ENCODE measurements around the gene GATAD2A. TPM values are rescaled to one million over a fixed set of nuclear protein-coding genes. Genes with fewer than 3 reads are reported as not detected.

The GATAD2A gene
- total and polyA plus RNA-seq, 9 of the 15 experiments (the other 6 are each of a cell fraction or from before 2014, with no cell fraction given) = 2.4 to 226 (median 44.2) TPM

DNA sequence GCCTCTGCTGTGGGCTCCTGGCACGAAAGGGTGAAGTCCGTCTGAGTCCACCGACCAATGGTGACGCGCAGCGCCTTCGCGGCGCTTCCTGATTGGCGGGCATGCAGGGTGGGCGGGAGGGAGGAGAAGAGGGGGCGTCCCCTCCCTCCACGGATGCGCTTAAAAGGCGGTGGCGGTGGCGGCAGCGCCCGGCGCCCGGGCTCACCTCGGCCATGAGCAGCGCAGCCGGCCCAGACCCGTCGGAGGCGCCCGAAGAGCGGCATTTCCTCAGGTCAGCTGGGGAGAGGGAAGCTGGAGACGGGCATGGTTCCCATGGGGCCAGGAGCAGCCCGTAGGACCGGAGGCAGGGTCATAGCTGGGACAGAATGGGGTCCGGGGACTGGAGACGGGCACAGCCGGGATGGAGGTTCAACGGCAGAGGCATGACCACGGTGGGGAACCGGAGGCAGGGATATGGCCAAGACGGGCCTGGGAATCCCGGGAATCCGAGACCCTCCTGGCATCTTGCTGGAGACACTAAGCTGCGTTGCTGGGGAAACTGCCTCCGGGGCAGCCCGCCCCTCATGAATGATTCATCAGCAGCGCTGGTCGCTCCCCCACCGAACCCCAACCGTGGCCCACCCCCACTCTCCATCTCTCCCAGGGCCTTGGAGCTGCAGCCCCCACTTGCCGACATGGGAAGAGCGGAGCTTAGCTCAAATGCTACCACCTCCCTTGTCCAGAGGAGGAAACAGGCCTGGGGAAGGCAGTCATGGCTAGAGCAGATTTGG is 123.4 kb downstream of the GATAD2A start, which contains the start of gene YJEFN3:
Gene YJEFN3 (plus strand): TSS at position 191 of the 770 bp plus-strand sequence. CDS start 22 bp downstream, at position 213.
- TF ChIP-seq, protein P1, sequence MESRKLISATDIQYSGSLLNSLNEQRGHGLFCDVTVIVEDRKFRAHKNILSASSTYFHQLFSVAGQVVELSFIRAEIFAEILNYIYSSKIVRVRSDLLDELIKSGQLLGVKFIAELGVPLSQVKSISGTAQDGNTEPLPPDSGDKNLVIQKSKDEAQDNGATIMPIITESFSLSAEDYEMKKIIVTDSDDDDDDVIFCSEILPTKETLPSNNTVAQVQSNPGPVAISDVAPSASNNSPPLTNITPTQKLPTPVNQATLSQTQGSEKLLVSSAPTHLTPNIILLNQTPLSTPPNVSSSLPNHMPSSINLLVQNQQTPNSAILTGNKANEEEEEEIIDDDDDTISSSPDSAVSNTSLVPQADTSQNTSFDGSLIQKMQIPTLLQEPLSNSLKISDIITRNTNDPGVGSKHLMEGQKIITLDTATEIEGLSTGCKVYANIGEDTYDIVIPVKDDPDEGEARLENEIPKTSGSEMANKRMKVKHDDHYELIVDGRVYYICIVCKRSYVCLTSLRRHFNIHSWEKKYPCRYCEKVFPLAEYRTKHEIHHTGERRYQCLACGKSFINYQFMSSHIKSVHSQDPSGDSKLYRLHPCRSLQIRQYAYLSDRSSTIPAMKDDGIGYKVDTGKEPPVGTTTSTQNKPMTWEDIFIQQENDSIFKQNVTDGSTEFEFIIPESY (CRISPR knock-in tag; IDR thresholded peaks at IDR 0.05) = peak; percentile 55; the same call in 1 of the 2 replicates
- TF ChIP-seq RBFOX2 (IDR thresholded peaks at IDR 0.05; ENCODE audit: low read depth, low read length) (peak; percentile 60), POLR2G (IDR thresholded peaks at IDR 0.05; ENCODE audit: low read depth, low read length) (peak; percentile 64), CREB1 (IDR thresholded peaks at IDR 0.05) (no peak), CREB1 (CRISPR knock-in tag; IDR thresholded peaks at IDR 0.05) (no peak)
- TF ChIP-seq, protein P2, sequence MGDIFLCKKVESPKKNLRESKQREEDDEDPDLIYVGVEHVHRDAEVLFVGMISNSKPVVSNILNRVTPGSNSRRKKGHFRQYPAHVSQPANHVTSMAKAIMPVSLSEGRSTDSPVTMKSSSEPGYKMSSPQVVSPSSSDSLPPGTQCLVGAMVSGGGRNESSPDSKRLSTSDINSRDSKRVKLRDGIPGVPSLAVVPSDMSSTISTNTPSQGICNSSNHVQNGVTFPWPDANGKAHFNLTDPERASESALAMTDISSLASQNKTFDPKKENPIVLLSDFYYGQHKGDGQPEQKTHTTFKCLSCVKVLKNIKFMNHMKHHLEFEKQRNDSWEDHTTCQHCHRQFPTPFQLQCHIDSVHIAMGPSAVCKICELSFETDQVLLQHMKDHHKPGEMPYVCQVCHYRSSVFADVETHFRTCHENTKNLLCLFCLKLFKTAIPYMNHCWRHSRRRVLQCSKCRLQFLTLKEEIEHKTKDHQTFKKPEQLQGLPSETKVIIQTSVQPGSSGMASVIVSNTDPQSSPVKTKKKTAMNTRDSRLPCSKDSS (IDR thresholded peaks at IDR 0.05; ENCODE audit: low read depth, partially characterized antibody) = no peak
- WGBS (ENCODE audit: insufficient coverage, low coverage, missing lambda C conversion rate) = 92% methylated on average over 23 of the region's 50 CpGs
- Histone ChIP-seq H3K27me3 (ENCODE audit: control insufficient read depth in 2 of 2, insufficient read depth in 2 of 2, low read length in 2 of 2) (no peaks in the 10 kb centered on the region), H3K9ac (ENCODE audit: insufficient read depth in 1 of 2, low read depth in 2 of 2, low read length in 2 of 2) (no peak within 1 kb of the TSS; a peak in 2 of 4 replicates), H3K27ac (ENCODE audit: extremely low read depth, low read depth, low read length) (no peak within 1 kb of the TSS), H3K9me1 (ENCODE audit: control insufficient read depth, insufficient read depth, low read length) (peaks cover 8% of the 10 kb centered on the region), H3K36me3 (ENCODE audit: control insufficient read depth, insufficient read depth, low read length) (peaks cover 53% of the 10 kb centered on the region), H4K20me1 (replicated peaks; ENCODE audit: control insufficient read depth, insufficient read depth, low read length) (0 out of 2 replicates have a peak, but pooled peaks cover 10% of the 10 kb centered on the region), H3K4me3 (no peak within 1 kb of the TSS), H3K9me3 (replicated peaks; ENCODE audit: control insufficient read depth, insufficient read depth, low read depth, low read length) (no peaks in the 10 kb centered on the region), H3K4me2 (ENCODE audit: insufficient read depth, low read length) (no peak within 1 kb of the TSS), H2AFZ (ENCODE audit: low read depth, low read length) (no peak within 1 kb of the TSS), H3K4me1 (replicated peaks in 1 of 2; ENCODE audit: control insufficient read depth in 2 of 2, insufficient read depth in 2 of 2, low read length in 2 of 2) (peaks cover 5 to 39% of the 10 kb centered on the region in 2 experiments), H3K79me2 (ENCODE audit: control insufficient read depth, insufficient read depth, low read length) (peaks cover 19% of the 10 kb centered on the region)
- in situ Hi-C loops (cut with MboI) = loop anchor here (25.0 kb wide), 1 partner anchor 108 kb away; the partner anchor contains the start of genes GMIP and LPAR2
- ChIA-PET POLR2A (interaction anchor here (0.7 to 1.4 kb wide), 2 partner anchors 12 to 13 kb away, joined by 4 to 5 read pairs; partner anchors contain the start of gene NDUFA13), CTCF (ENCODE audit: low intra/inter-chr PET ratio) (no interaction called here)
- no TSS peak for BruUV-seq (replicated peaks)
- FAIRE-seq (no peak), DNase-seq (ENCODE audit: extremely low read depth in 1 of 4, low spot score in 3 of 4) (no peak), ATAC-seq (no peak)
- intact Hi-C loops (cut with micrococcal nuclease) = no loop called here
